HCT116 (cell line): ENCODE results near the gene OSBPL5.

Experiments used
- CBX3 ChIP-seq: IDR thresholded peaks from 2 replicates; pipeline ENCODE4 v1.6.1; 2012; ENCODE audit warnings: low read depth
- CEBPB ChIP-seq: IDR thresholded peaks from 2 replicates; pipeline ENCODE4 v1.6.1; 2012; ENCODE audit warnings: low read depth
- ELF1 ChIP-seq: IDR thresholded peaks from 2 replicates; pipeline ENCODE4 v1.6.1; 2012; ENCODE audit warnings: low read depth, borderline replicate concordance
- EZH2 ChIP-seq: fragments of 200-600 bp; sonication (generic); IDR thresholded peaks from 2 replicates; pipeline ENCODE4 v1.6.1; 2017; ENCODE audit warnings: antibody characterized with exemption, mixed run types
- POLR2A ChIP-seq: IDR thresholded peaks from 2 replicates; pipeline ENCODE4 v1.7.0; 2011; ENCODE audit warnings: borderline replicate concordance; ENCODE audit not compliant: insufficient read depth, insufficient read length; ENCODE audit errors: extremely low read depth
- POLR2AphosphoS5 ChIP-seq: IDR thresholded peaks from 2 replicates; pipeline ENCODE4 v1.6.1; 2011; ENCODE audit warnings: mild to moderate bottlenecking, low read depth, low read length, moderate library complexity
- SIN3A ChIP-seq: IDR thresholded peaks from 2 replicates; pipeline ENCODE4 v1.6.1; 2012; ENCODE audit warnings: low read depth
- SRF ChIP-seq: IDR thresholded peaks from 2 replicates; pipeline ENCODE4 v1.6.1; 2012; ENCODE audit warnings: low read depth
- TCF7L2 ChIP-seq: IDR thresholded peaks from 2 replicates; pipeline ENCODE4 v1.7.0; 2011; ENCODE audit warnings: borderline replicate concordance, inconsistent platforms; ENCODE audit not compliant: insufficient read depth, insufficient read length; ENCODE audit errors: extremely low read depth
- YY1 ChIP-seq: IDR thresholded peaks from 2 replicates; pipeline ENCODE4 v1.6.1; 2011; ENCODE audit warnings: low read length, low read depth, moderate library complexity, mild to moderate bottlenecking; ENCODE audit not compliant: insufficient replicate concordance; ENCODE audit errors: extremely low read depth
- TF ChIP-seq, protein P1 (sequence below): IDR thresholded peaks from 2 replicates; pipeline ENCODE4 v1.6.1; 2012
- TF ChIP-seq, protein P2 (sequence below), 3 experiments: fragments of 200-600 bp in 1 of 3; sonication (generic) in 1 of 3; IDR thresholded peaks in 2 of 3; conservative IDR thresholded peaks in 1 of 3; 2 replicates each; pipeline ENCODE4 v1.5.1; 2012 to 2017; ENCODE audit warnings: low read depth in 2 of 3, low read length in 2 of 3, antibody characterized with exemption in 1 of 3, borderline replicate concordance in 1 of 3, control low read depth in 1 of 3, mild to moderate bottlenecking in 1 of 3, mixed read lengths in 1 of 3, mixed run types in 1 of 3, moderate library complexity in 1 of 3; ENCODE audit not compliant: insufficient read depth in 1 of 3
- TF ChIP-seq, protein P3 (sequence below): IDR thresholded peaks from 2 replicates; pipeline ENCODE4 v1.6.1; 2012; ENCODE audit warnings: low read depth

DNA sequence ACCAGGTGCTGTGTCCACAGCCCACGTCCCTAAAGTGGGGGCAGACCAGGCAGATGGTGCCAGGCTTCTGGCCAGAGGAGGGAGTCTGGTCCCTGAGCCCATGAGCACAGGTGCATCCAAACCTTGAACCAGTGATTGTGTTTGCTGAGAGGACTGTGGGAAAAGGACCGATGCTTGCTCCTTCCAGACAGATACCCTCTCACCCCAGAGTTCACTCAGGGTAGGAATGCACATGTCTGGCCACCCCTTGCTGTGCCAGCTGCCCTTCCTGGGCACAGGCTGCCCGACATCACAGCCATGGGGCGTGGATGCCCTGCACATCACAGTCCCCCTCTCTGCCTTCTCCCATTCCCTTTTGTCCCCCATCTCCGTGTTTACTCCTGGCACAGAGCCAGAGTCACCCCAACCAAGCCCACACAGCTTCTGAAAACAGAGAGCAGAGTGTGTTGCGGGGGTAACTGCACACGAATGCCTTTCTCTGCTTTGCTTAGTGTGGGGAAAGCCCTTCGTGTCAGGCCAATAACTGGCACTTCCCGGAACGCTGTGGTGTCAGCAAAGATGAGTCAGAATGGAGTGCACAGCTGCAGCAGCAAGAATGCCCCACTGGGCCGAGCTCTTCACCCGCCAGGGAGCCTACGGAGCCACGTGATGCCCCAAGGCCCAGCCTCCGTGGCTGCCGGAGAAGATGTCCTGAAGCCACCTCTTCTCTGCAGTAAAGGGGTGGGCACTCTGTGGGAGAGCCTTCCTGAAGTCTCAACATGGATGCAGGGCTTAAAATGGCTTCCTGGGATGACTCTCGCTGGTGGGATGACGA, 115.5 kb downstream of the OSBPL5 start:
- TF ChIP-seq SRF (no peak), YY1 (no peak), POLR2AphosphoS5 (no peak), EZH2 (no peak), SIN3A (peak; percentile 58; the same call in 1 of the 2 replicates), CEBPB (no peak), CBX3 (no peak), ELF1 (no peak), POLR2A (no peak), TCF7L2 (no peak)
- TF ChIP-seq, protein P1, sequence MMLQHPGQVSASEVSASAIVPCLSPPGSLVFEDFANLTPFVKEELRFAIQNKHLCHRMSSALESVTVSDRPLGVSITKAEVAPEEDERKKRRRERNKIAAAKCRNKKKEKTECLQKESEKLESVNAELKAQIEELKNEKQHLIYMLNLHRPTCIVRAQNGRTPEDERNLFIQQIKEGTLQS, result no peak
- TF ChIP-seq, protein P2, sequence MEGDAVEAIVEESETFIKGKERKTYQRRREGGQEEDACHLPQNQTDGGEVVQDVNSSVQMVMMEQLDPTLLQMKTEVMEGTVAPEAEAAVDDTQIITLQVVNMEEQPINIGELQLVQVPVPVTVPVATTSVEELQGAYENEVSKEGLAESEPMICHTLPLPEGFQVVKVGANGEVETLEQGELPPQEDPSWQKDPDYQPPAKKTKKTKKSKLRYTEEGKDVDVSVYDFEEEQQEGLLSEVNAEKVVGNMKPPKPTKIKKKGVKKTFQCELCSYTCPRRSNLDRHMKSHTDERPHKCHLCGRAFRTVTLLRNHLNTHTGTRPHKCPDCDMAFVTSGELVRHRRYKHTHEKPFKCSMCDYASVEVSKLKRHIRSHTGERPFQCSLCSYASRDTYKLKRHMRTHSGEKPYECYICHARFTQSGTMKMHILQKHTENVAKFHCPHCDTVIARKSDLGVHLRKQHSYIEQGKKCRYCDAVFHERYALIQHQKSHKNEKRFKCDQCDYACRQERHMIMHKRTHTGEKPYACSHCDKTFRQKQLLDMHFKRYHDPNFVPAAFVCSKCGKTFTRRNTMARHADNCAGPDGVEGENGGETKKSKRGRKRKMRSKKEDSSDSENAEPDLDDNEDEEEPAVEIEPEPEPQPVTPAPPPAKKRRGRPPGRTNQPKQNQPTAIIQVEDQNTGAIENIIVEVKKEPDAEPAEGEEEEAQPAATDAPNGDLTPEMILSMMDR (IDR thresholded peaks at IDR 0.05 in 2 of 3, conservative IDR thresholded peaks at IDR 0.05 in 1 of 3; ENCODE audit: borderline replicate concordance in 1 of 3, insufficient read depth in 1 of 3, low read depth in 2 of 3, low read length in 2 of 3), result peak in 1 of 3 experiments; percentile 9; a peak in 1 of 6 replicates
- TF ChIP-seq, protein P3, sequence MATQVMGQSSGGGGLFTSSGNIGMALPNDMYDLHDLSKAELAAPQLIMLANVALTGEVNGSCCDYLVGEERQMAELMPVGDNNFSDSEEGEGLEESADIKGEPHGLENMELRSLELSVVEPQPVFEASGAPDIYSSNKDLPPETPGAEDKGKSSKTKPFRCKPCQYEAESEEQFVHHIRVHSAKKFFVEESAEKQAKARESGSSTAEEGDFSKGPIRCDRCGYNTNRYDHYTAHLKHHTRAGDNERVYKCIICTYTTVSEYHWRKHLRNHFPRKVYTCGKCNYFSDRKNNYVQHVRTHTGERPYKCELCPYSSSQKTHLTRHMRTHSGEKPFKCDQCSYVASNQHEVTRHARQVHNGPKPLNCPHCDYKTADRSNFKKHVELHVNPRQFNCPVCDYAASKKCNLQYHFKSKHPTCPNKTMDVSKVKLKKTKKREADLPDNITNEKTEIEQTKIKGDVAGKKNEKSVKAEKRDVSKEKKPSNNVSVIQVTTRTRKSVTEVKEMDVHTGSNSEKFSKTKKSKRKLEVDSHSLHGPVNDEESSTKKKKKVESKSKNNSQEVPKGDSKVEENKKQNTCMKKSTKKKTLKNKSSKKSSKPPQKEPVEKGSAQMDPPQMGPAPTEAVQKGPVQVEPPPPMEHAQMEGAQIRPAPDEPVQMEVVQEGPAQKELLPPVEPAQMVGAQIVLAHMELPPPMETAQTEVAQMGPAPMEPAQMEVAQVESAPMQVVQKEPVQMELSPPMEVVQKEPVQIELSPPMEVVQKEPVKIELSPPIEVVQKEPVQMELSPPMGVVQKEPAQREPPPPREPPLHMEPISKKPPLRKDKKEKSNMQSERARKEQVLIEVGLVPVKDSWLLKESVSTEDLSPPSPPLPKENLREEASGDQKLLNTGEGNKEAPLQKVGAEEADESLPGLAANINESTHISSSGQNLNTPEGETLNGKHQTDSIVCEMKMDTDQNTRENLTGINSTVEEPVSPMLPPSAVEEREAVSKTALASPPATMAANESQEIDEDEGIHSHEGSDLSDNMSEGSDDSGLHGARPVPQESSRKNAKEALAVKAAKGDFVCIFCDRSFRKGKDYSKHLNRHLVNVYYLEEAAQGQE, result no peak
